Caki2 (cell line): ENCODE data around the gene ASAH2. TPM values are rescaled to one million over a fixed set of nuclear protein-coding genes. Genes with fewer than 3 reads are reported as not detected.

Experiments used
- DNase-seq: peaks from one replicate; pipeline ENCODE4 v3.0.0-alpha.2; 2015; ENCODE audit warnings: low read depth
- in situ Hi-C: cut with HindIII; loops from 2 replicates; pipeline ENCODE4 v1.10.0; 2016; ENCODE audit warnings: low sequenced_read_pairs, low pct_unique_long_range_greater_than_20kb, mixed read lengths
- total RNA-seq: library from RNA; depleted of rRNA; stranded (reverse); fragments of >200 nt; shearing (Covaris generic); gene quantifications from 2 replicates; pipeline ENCODE4 v1.2.3, GENCODE V29; 2014; ENCODE audit warnings: low replicate concordance; rRNA removed

Gene ASAH2
- total RNA-seq, 1 experiment from 2014 or later: 0.47 TPM

GRCh38 chr10:50219646-50220045, 31.7 kb downstream of the ASAH2 start:
- in situ Hi-C loops: no loop called here
- DNase-seq: no peak

- no peak for DNase-seq
- in situ Hi-C loops: no loop called here
Measured at GRCh38 chr10:50219200-50219599, 32.1 kb downstream of the ASAH2 start.

GRCh38 chr10:50216894-50217293, 34.4 kb downstream of the ASAH2 start:
- in situ Hi-C loops: no loop called here
- DNase-seq: no peak

GRCh38 chr10:50216418-50216817, 34.9 kb downstream of the ASAH2 start:
- in situ Hi-C loops: no loop called here

GRCh38 chr10:50211670-50212069, 39.6 kb downstream of the ASAH2 start:
- DNase-seq: no peak
- in situ Hi-C loops: no loop called here

More at GRCh38 chr10:50216418-50216817, 34.9 kb downstream of the ASAH2 start:
- DNase-seq: no peak

- no peak for DNase-seq
- in situ Hi-C loops: no loop called here
Measured at GRCh38 chr10:50210876-50211275, 40.4 kb downstream of the ASAH2 start.

Other genes starting within 250 kb of the ASAH2 start
- gene WASHC2A, start 183.6 kb downstream of the ASAH2 start, total RNA-seq: 20.1 and 24.6 TPM in 2 replicates